Smooth muscle cell (in vitro differentiated cells): ENCODE measurements around the gene EPM2A. TPM values are rescaled to one million over a fixed set of nuclear protein-coding genes. Genes with fewer than 3 reads are reported as not detected.
"Not testable (repeated sequence)": the region's sequence is repeated elsewhere in the genome, so short reads cannot be mapped to it uniquely, and the experiment has no call there.

ENCODE experiments used
- DNase-seq: peaks from one replicate; lab custom pipeline; 2025; ENCODE audit not compliant: unreplicated experiment; lab: John Stamatoyannopoulos, UW
- H2AFZ ChIP-seq: fragments of 200-600 bp; sonication (generic); 2 replicates; pipeline ENCODE4 v1.6.0; 2016; ENCODE audit warnings: antibody characterized with exemption, low read depth, mild to moderate bottlenecking
- H3F3A ChIP-seq: fragments of 200-600 bp; sonication (generic); 2 replicates; pipeline ENCODE4 v1.6.0; 2017; ENCODE audit warnings: antibody characterized with exemption, low read depth
- H3K27ac ChIP-seq: fragments of 200-600 bp; sonication (generic); 2 replicates; pipeline ENCODE4 v1.5.1; 2016; ENCODE audit warnings: low read depth, mild to moderate bottlenecking
- H3K27me3 ChIP-seq: fragments of 200-600 bp; sonication (generic); 2 replicates; pipeline ENCODE4 v1.6.1; 2016; ENCODE audit warnings: low read depth, mild to moderate bottlenecking
- H3K36me3 ChIP-seq: fragments of 200-600 bp; sonication (generic); 2 replicates; pipeline ENCODE4 v1.5.1; 2016; ENCODE audit warnings: low read depth
- H3K4me1 ChIP-seq: fragments of 200-600 bp; sonication (generic); 2 replicates; pipeline ENCODE4 v1.5.1; 2016; ENCODE audit warnings: low read depth
- H3K4me2 ChIP-seq: fragments of 200-600 bp; sonication (generic); 2 replicates; pipeline ENCODE4 v1.6.0; 2016; ENCODE audit warnings: mild to moderate bottlenecking
- H3K4me3 ChIP-seq: fragments of 200-600 bp; sonication (generic); 2 replicates; pipeline ENCODE4 v1.5.1; 2016; ENCODE audit warnings: mild to moderate bottlenecking
- H3K79me2 ChIP-seq: fragments of 200-600 bp; sonication (generic); 2 replicates; pipeline ENCODE4 v1.6.0; 2016; ENCODE audit warnings: low read depth, mild to moderate bottlenecking
- H3K9ac ChIP-seq: fragments of 200-600 bp; sonication (generic); 2 replicates; pipeline ENCODE4 v1.6.0; 2016; ENCODE audit warnings: low read depth
- H3K9me3 ChIP-seq: fragments of 200-600 bp; sonication (generic); replicated peaks from 2 replicates; pipeline ENCODE4 v1.5.1; 2016; ENCODE audit warnings: low read depth
- H4K20me1 ChIP-seq: fragments of 200-600 bp; sonication (generic); 2 replicates; pipeline ENCODE4 v1.6.0; 2016; ENCODE audit warnings: low read depth
- WGBS: methylation state at CpG from one replicate; pipeline ENCODE4 v1.1.7; 2016; ENCODE audit warnings: low lambda C conversion rate; 5-methylcytosine and 5-hydroxymethylcytosine counted together
- polyA plus RNA-seq: library from polyadenylated mRNA; unstranded; fragments of >200 nt; fragmentation: Nextera tagmentation; extraction: Ambion mirVana; gene quantifications from 2 replicates; pipeline ENCODE4 v1.2.1, GENCODE V29; 2016
- total RNA-seq: library from RNA; depleted of rRNA; stranded (reverse); fragments of >200 nt; gene quantifications from 2 replicates; pipeline ENCODE4 v1.2.3, GENCODE V29; 2014
- TF ChIP-seq, protein P1 (sequence below): fragments of 200-600 bp; sonication (generic); IDR thresholded peaks from 2 replicates; pipeline ENCODE4 v1.5.1; 2017; ENCODE audit warnings: borderline replicate concordance, mild to moderate bottlenecking, antibody characterized with exemption; ENCODE audit not compliant: insufficient read depth, poor library complexity, severe bottlenecking

The EPM2A gene
- total and polyA plus RNA-seq, 2 experiments from 2014 or later, result 2.8 to 5.3 TPM

DNA sequence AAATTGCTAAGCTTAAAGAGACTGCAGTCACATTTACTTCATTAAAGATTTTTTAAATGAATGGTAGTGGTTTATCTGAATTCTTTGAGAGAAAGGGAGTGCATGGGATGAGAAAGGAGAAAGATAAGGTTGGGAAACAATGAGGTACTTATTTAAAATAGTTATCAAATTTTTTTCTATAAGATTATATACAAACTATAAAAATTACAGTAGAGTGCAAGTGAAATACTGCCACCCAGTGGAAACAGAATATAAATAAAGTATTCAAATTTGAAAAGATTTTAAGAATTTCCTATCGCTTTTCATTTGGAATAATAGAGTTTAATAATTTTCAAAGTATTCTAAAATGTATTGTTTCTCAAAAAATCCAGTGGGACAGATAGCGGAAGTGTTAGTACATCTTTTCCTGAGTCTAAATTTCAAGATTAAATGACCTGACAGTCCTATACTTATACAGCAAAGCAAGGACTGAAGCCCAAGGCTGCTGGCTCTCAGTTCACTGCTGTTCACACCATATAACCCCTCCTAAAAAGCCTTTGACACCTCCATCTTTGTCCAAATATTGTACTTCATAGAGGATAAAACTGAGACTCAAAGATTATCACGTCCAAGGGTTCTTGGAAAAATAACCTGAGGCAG lies 31.1 kb downstream of the EPM2A start:
- H3K4me3 ChIP-seq, result no peak overlapping the region
- no peak overlapping the region for H3K4me2 ChIP-seq
- 55% methylated on average over 3 of the region's 3 CpGs for WGBS
- H4K20me1 ChIP-seq, result no peaks in the 10 kb centered on the region
- TF ChIP-seq, protein P1, sequence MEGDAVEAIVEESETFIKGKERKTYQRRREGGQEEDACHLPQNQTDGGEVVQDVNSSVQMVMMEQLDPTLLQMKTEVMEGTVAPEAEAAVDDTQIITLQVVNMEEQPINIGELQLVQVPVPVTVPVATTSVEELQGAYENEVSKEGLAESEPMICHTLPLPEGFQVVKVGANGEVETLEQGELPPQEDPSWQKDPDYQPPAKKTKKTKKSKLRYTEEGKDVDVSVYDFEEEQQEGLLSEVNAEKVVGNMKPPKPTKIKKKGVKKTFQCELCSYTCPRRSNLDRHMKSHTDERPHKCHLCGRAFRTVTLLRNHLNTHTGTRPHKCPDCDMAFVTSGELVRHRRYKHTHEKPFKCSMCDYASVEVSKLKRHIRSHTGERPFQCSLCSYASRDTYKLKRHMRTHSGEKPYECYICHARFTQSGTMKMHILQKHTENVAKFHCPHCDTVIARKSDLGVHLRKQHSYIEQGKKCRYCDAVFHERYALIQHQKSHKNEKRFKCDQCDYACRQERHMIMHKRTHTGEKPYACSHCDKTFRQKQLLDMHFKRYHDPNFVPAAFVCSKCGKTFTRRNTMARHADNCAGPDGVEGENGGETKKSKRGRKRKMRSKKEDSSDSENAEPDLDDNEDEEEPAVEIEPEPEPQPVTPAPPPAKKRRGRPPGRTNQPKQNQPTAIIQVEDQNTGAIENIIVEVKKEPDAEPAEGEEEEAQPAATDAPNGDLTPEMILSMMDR, result peak; percentile 78
- H3F3A ChIP-seq, result no peaks in the 10 kb centered on the region
- no peaks in the 10 kb centered on the region for H3K9me3 ChIP-seq
- H3K27ac ChIP-seq, result no peak overlapping the region
- no peaks in the 10 kb centered on the region for H3K36me3 ChIP-seq
- H3K27me3 ChIP-seq, result no peaks in the 10 kb centered on the region
- no peak overlapping the region for H3K9ac ChIP-seq
- no peaks in the 10 kb centered on the region for H3K79me2 ChIP-seq
- no peaks in the 10 kb centered on the region for H3K4me1 ChIP-seq
- no peak overlapping the region for H2AFZ ChIP-seq
- no peak for DNase-seq

DNA sequence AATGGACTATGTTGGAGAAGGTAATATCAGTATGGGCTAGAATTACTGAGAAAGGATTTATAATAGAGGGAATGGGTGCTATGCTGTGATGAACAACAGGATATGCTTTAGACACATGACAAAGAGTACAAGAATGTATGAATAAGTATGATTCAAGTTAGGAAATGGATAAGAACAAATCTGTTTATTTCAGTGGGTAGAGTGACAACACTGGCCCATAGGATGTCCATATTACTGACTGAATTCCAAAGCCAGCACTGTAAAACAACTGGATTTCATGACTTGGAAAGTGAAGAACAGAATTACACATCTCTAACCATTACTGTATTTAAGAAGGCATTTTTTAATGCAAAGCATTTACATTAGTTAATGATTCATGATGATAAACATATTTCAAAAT lies 35.9 kb downstream of the EPM2A start:
- H3K36me3 ChIP-seq, result no peaks in the 10 kb centered on the region
- peak overlapping the region; percentile 1 for H2AFZ ChIP-seq
- H3K27ac ChIP-seq, result peak overlapping the region; percentile 81
- no peaks in the 10 kb centered on the region for H3K4me1 ChIP-seq
- no peaks in the 10 kb centered on the region for H4K20me1 ChIP-seq
- no peak overlapping the region for H3K4me3 ChIP-seq
- H3K9me3 ChIP-seq, result no peaks in the 10 kb centered on the region
- DNase-seq, result no peak
- peak overlapping the region; percentile 43 for H3K4me2 ChIP-seq
- H3K9ac ChIP-seq, result peak overlapping the region; percentile 14
- no peaks in the 10 kb centered on the region for H3F3A ChIP-seq
- no peaks in the 10 kb centered on the region for H3K79me2 ChIP-seq
- no peaks in the 10 kb centered on the region for H3K27me3 ChIP-seq
- TF ChIP-seq, protein P1, result no peak

DNA sequence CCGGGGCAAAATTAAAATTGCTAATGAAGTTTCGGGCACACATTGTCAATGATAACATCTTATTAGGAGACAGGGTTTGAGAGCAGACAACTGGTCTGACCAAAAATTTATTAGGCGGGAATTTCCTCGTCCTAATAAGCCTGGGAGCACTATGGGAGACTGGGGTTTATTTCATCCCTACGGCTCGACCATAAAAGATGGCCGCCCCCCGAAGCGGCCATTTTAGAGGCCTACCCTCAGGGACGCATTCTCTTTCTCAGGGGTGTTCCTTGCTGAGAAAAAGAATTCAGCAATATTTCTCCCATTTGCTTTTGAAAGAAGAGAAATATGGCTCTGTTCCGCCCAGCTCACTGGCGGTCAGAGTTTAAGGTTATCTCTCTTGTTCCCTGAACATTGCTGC lies 37.9 kb downstream of the EPM2A start:
- not testable (repeated sequence) for H3F3A ChIP-seq, H3K27me3 ChIP-seq, DNase-seq, H3K79me2 ChIP-seq, H3K4me2 ChIP-seq, H3K4me3 ChIP-seq, H4K20me1 ChIP-seq, H2AFZ ChIP-seq, H3K4me1 ChIP-seq, H3K36me3 ChIP-seq, H3K9ac ChIP-seq, H3K27ac ChIP-seq, H3K9me3 ChIP-seq
- WGBS, result 95% methylated on average over 12 of the region's 12 CpGs

DNA sequence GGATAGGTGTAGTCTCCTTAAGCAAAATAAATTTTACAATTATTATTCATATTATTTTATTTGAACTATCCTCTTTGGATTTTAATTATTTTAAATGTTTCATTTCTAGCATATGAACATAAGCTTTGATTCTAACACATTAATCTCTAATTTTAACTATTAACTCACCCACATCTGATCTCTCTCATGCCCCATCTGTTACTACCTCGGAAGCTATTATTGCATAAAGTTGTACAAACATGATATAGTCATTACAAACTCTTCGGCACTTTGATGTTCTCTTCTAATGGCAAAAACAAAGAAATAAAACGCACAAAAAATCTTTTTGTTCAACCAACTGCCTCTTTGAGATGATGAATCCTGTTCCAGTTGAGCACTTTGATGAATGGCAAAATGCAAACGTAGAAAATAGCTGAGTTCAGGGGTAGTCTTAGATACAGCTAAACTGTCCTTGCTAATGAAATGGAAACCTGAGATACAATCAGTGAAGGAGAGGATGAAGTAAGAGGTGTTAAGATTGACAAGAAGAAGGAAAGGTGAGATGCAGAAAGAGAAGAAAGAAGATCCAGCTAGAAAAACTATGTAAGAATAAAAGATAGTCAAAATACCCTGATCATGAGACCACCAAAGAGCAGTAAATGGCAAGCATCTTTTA lies 41.1 kb downstream of the EPM2A start:
- 96% methylated on average over 4 of the region's 4 CpGs for WGBS
- Histone ChIP-seq H3K27me3 (no peaks in the 10 kb centered on the region), H3K4me3 (no peak overlapping the region), H3K27ac (no peak overlapping the region), H4K20me1 (no peaks in the 10 kb centered on the region), H3F3A (no peaks in the 10 kb centered on the region), H2AFZ (no peak overlapping the region), H3K4me1 (no peaks in the 10 kb centered on the region), H3K36me3 (no peaks in the 10 kb centered on the region), H3K4me2 (no peak overlapping the region), H3K9me3 (no peaks in the 10 kb centered on the region), H3K79me2 (no peaks in the 10 kb centered on the region), H3K9ac (no peak overlapping the region)
- TF ChIP-seq, protein P1, result no peak
- DNase-seq, result no peak
